ENCODE results near the gene PEF1.
"Not testable (repeated sequence)": the region's sequence is repeated elsewhere in the genome, so short reads cannot be mapped to it uniquely, and the experiment has no call there.

The PEF1 gene

DNA sequence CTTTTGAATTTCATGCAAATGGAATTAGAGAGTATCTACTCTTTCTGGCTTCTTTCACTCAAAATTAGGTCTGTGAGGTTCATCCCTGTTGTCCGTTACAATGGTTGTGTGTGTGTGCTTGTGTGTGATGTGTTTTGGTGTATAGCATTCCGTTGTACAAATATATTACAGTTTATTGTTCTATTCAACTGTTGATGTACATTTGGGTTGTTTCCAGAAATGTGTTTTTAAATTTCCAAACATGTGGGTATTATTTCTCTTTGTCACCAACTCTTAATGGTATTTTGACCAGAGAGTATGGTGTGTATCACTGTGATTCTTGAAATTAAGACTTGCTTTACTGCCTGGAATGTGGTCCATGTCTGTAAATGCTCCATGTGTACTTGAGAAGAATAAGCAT lies 44.0 kb downstream of the PEF1 start:
- no peak for DNase-seq

DNA sequence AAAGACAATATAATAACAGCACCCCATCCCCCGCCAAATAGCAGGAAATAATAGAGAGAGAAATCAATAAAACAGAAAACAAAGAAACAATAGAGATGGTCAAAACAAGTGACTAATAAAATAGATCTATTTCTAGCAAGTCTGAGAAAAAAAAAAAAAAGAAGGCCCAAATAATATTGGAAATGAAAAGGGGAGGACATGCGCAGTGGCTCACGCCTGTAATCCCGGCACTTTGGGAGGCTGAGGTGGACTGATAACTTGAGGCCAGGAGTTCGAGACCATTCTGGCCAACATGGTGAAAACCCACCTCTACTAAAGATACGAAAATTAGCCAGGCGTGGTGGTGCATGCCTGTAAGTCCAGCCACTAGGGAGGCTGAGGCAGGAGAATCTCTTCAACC lies 45.7 kb downstream of the PEF1 start:
- DNase-seq: no peak

DNA sequence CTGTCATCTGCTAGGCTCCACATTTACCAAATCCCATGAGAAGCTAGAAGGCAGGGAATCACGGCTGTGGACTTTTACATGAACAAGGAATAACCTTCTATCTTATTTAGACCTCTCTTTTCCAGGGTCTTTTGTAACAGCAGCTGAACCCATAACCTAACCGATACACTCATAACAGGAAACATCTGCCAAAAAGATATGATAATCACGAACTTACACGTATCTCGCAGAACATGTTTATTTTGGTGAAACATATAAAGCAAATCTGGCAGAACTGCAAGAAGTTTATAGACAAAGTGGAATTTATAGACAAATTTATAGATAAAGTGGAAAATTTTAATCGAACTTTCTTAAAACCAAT lies 48.0 kb downstream of the PEF1 start:
- no peak for DNase-seq

DNA sequence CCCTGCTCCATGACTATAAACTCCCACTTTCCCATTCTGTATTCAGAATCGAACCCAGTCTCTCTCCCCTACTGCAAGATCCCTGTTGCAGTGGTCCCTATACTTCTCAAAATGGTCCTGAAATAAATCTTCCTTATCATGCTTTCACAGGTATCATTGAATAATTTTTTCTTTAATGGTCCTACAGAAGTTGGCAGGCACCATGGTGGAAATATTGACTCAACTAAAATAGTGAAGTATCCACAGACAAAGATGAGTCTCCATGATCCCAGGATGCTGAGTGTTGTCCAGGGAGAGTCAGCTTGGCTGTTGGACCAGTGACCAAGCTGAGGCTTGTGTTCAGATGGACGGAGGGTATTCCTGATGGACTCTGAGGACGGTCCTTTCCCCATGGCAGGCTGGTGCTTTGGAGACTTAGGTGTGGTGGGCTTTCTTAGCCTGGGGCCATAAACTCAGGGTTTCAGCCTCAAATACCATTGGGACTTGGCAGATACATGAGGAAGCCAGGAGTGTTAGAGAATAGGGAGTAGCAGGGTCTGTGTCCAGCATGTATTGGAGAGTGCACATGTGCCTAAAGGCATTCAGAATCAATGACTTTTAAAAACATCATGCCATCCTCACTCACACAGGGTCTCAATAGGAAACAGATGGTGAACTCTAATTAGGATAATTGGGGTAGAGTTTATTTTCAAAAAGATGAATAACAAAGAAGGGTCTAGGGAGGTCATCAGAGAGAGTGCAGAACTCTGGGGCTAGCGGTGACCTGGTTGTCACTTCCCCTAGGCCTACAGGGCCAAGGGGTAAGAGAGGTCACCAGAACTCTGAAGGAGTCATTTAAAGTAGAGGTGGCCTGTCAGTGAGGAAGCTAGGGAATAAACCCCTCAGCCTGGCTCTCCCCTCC lies 48.6 kb downstream of the PEF1 start:
- no peak for DNase-seq

DNA sequence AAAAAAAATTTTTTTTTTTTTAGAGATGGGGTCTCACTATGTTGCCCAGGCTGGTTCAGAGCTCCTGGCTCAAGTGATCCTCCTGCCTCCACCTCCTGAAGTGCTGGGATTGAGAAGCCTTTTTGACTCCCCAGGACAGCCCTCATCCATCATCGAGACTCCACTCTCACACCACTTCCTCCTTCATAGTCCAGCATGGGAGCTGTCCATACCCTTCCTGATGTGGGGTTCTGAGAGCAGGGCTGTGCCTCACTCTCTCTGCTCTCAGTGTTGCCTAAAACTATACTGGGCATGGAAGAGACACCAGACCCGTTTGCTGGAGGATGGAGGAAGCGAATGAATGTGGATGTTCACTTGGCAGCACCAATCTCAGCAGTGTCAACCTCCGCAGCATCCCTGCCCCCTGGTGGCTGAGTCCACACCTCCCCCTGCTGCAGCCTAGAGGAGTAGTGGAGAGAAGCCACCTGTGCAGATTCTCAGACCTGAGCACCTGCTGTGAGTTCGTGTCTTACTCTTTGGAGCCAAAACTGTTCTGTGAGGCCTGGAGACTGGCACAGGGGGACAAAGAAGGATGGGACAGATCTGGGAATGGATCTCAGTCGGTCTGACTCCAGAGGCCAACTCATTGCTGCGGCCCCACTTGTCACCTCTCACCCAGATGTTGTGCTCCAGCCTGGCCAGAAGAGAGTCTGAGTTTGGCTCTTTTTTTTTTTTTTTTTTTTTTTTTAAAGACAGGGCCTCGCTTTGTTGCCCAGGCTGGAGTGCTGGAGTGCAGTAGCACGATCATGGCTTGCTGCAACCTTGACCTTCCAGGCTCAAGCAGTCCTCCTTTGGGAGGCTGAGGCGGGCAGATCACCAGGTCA lies 50.7 kb downstream of the PEF1 start:
- DNase-seq: peak; percentile 43

DNA sequence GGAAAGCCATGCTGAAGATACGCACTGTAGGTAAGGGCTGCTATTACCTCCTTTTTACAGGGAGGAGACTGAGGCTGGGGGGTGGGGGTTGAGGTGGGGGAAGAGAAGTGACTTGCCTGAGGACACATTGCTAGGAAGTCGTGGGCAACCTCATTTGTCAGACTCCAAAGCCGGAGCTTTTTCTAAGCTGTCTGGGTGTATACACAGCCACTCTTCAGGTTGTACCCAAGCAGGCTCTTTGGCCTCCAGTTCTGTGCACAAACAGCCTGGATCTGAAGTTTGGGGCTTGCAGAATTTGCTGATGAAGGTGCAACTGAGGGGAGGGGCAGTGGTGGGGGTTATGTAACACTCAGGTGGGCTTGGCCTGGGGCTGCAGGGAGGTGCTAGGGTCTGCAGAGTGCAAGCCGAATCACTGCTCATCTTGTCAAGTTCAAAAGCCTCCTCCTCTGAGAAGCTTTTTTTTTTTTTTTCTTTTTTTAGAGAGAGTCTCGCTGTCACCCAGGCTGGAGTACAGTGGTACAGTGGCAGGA lies 51.5 kb downstream of the PEF1 start:
- no peak for DNase-seq

DNA sequence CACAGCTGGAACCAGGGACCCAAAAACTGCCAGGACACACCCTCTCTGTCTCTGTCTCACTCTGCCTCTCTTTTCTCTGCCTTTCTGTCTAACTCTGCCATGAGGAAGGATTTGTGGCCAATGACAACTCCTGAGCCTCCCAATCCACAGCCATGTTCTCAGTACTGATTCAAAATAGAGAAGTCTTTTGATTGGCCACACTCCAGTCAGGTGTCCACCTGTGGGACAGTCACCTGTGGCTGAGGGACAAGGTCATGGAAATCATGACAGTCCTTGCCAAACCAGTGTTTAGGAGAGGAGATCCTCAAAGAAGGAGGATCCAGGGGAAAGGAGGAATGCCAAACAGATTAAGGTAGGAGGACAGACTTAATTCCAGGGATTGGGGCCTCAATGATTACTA lies 52.5 kb downstream of the PEF1 start:
- no peak for DNase-seq

DNA sequence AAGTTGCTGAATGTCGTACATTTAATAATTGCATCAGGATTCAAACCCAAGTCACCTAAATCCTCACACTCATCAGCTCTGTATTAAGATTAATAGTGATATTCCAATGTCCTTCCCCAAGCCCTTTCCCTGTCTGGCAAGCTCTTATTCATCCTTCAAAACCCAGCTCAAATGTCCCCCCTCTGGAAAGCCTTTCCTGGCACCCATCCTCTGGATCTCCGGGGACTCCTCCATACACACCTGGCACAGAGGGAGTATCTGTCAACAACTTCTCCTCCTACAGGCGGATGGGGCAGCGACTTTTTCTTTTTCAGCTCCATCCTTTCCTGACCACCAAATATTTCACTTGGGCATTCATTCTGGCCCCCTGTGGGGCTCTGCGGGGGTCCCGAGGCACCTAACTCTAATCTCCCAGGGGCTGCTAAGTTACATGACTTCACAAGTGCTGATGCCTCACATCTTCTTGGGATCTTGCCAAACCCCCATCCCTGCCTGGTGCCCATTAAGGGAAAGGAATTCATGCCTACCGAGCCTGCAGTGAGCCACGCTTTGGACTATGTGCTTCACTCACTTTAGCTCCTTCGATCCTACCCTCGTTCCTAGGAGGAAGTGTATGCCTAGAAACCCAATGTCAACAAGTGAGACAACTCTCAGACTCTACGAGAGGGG lies 53.1 kb downstream of the PEF1 start:
- peak; percentile 72 for DNase-seq

DNA sequence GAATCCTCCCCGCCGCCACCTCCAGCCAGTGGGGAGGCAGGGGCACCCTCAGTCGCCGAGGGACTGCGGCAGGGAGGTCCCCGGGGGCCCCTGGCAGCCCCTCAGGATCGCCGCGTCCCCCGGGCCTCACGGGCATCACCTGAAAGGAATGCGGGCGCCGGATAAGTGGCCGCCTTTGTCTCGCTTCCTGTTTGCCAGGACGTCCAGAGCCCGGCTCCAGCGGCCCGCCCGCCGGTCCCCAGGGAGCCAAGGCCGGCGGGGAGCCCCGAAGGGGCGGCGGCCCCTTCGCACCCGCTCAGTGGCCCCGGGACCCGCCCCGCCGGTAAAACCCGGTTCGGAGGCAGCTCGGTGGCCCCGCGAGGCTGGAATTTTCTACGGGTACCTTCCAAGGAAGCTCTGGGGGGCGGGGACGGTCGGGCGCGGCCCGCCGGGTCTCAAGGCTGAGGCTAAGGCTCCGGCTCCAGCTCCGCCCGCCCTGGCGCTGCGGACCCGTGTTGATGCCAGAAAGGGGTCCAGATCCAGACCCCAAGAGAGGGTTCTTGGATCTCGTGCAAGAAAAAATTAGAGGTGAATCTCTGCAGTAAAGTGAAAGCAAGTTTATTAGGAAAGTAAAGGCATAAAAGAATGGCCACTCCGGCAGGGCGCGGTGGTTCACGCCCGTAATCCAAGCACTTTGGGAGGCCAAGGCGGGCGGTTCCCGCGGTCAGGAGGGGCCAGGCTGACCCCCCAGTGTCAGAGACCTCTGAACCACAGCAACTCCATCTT lies 55.7 kb downstream of the PEF1 start:
- DNase-seq: no peak

DNA sequence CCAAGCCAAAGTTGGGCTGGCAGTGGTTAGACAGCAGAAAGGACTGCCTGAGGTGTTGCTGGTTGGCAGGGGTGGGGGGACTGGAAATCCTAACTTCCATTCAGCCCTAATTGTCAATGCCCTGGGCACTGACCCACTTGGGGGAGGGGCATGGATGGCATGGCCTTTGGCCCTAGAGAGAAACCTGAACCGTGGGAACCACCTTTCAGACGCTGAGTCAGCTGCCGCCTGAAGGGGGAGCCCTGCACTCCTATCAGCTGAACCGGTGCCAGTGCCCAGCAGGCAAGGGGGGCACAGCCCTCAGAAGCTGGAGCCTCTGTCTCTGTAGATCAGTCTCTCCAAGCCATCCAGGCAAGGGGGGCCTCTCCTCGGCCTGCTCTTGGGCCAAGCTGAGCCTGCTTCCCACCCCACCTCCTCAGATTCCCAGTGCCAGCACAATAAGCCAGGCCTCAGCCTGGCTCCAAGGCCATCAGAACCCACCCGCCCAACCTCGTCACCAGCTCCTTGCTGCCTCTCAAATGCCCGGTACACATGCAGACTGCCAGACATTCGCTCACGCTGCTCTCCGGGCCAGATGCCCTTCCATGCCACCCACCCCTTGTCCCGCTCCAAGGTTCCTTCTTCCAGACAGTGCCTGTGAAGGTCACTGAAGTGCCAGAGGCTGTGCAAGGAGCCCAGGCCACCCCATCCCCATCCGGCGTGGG lies 56.8 kb downstream of the PEF1 start:
- DNase-seq: no peak

DNA sequence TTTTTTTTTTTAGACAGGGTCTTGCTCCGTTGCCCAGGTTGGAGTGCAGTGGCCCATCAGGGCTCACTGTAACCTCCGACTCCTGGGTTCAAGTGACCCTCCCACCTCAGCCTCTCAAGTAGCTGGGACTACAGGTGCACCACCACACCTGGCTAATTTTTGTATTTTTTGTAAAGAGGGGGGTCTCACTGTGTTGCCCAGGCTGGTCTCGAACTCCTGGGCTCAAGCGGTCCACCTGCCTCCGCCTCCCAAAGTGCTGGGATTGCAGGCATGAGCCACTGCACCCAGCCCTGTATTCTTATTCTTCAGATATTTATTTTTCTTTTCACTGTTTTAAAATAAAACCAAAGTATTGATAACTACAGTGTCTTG lies 57.4 kb downstream of the PEF1 start:
- DNase-seq: not testable (repeated sequence)

DNA sequence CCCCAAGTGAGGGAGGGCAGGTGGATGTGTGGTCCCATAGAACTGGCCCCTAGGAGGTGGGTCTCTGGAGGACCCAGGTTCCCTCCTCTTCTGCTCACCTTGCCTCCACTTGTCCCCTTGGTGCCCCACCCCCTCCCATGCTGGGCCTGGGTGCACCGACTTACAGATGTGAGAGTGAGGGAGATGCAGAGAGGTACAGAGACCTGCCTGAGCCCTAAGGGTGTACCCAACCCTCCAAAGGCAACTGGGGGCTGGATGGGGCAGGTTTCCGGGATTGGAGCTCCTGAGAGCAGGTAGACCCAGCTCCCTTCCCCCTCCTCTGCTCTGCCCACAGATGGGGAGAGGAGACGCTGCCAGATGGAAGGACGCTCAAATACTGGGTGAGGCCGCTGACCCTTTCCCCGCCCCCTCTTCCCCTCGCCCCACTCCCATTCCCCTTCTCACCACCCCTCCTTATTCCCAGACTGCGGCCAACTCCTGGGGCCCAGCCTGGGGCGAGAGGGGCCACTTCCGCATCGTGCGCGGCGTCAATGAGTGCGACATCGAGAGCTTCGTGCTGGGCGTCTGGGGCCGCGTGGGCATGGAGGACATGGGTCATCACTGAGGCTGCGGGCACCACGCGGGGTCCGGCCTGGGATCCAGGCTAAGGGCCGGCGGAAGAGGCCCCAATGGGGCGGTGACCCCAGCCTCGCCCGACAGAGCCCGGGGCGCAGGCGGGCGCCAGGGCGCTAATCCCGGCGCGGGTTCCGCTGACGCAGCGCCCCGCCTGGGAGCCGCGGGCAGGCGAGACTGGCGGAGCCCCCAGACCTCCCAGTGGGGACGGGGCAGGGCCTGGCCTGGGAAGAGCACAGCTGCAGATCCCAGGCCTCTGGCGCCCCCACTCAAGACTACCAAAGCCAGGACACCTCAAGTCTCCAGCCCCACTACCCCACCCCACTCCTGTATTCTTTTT lies 58.0 kb downstream of the PEF1 start:
- DNase-seq: no peak

DNA sequence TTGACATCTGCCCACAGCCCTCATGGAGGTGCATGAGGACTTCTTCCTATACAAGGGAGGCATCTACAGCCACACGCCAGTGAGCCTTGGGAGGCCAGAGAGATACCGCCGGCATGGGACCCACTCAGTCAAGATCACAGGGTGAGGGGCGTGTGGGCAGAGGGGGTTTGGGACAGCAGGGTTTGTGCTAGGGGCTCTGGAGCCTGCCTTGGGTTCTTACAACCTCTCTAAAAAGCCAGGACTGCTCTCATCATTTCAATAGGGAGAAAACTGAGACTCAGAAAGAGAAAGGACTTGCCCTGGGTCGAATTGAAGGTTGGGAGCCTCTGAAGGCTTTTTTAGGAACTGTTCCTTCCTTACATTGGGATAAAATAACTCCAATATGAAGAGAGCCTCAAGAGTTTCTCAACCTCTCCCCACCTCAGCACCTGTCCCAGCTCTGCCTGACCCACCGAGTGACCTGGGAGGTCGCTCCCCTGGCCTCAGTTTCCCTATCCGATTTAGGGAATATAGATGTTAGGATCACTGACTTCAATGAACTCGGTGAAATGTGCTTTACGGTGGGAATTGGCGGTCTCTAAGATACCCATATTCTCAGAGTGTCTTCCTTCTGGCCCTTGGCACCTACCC lies 58.8 kb downstream of the PEF1 start:
- no peak for DNase-seq

DNA sequence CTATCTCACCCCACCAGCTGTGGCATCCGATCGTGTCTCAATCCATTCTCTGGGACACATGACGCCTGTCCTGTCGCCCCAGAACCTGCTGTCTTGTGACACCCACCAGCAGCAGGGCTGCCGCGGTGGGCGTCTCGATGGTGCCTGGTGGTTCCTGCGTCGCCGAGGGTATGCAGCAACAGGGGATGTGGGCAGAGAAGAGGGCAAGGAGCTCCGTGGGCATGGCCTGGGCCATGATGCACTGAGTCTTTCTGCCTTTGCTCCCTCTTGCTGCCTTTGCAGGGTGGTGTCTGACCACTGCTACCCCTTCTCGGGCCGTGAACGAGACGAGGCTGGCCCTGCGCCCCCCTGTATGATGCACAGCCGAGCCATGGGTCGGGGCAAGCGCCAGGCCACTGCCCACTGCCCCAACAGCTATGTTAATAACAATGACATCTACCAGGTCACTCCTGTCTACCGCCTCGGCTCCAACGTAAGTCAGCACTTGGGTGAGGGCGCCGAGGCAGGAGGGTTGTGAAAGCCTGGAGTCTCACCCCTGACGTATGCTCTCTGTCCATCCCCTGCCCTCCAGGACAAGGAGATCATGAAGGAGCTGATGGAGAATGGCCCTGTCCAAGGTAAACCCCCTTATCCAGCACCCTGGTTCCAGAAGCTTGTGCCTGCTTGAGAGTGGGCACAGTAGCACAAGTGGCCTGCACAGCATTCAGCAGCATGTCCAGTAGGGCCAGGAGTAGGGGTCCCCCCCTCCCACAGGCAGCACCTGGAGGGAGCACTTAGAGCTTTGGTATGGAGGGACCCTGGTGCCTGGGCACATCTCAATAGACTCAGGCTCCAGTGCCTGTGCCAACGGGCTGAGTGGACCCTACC lies 59.6 kb downstream of the PEF1 start:
- DNase-seq: no peak

DNA sequence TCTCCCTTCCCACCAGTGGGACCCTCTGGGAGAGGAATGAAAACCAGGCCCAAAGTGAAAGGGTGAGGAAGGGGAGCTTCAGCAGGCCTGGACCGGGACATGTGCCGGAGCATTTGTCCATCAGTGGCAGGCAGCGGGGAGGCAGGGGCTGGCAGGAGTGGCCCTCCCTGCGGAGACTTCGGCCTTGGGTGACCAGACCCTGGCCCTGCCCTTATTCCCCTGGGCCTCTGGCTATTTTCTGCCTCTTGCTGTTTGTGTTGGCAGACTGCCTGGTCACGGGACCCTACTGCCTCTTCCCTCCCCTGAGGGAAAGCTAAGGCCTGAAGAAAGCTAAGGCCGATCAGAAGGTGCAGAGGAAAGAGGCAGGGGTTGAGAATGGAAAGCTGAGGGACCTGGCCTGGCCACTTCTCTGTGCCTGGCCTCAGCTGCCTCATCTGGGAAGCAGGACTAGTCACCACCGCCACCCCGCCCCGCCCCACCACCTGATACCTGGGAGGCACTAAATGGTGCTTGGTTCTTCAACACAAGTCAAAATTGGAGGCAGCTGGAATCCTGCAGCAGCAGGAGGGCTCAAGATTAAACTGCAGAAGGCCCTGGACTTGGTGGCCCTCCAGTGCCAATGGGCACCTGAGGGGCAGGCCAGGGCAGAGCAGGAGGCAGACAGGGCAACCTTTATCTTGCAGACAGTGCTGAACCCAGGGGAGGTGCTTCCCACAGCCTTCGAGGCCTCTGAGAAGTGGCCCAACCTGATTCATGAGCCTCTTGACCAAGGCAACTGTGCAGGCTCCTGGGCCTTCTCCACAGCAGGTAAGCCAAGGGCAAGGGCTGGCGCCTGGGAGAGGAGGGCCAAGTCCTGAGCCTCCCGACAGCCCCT lies 60.4 kb downstream of the PEF1 start:
- no peak for DNase-seq

DNA sequence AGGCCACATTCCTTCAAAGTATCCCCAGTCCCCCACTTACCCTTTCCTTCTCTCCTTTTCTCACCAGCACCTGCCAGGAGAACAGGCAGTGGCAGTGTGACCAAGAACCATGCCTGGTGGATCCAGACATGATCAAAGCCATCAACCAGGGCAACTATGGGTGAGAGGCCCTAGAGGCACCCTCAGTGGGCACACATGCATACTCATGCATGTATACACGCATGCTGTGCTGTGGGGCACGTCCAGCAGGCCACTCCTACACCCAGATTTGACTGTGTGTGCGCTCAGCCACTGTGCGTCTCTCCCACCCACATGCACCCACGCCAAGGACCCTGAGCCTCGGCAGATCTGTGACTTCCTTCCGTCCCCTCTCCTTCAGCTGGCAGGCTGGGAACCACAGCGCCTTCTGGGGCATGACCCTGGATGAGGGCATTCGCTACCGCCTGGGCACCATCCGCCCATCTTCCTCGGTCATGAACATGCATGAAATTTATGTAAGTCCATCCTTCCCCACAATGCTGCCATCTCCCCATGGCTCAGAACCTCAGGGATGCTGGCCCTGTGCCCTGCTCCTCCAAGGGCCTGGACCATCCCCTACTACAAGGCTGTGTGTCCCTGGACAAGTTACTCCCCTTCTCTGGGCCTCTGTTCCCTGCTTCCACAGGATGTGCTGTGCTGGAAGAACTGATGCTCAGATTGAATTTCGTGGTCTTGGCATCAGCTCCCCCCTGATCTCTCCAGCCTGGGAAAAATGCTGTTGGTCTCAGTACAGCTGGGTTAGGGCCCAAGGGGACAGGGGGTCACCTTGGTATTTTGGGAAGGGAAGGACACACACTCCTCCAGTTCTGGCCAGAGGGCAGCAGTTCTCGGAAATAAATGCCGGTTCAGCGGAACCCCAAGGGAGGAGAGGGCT lies 61.3 kb downstream of the PEF1 start:
- no peak for DNase-seq
